Hepatocyte (in vitro differentiated cells): Measurements from ENCODE around the gene MEGF10. TPM values are rescaled to one million over a fixed set of nuclear protein-coding genes. Genes with fewer than 3 reads are reported as not detected.

Experiments used
- DNase-seq: peaks from one replicate; pipeline ENCODE4 v3.0.0-alpha.2; 2016; ENCODE audit warnings: low spot score
- H2AFZ ChIP-seq: fragments of 200-600 bp; sonication (generic); 2 replicates; pipeline ENCODE4 v1.6.0; 2016; ENCODE audit warnings: antibody characterized with exemption, mild to moderate bottlenecking
- H3K27ac ChIP-seq: fragments of 200-600 bp; sonication (generic); 2 replicates; pipeline ENCODE4 v1.5.1; 2016; ENCODE audit warnings: mild to moderate bottlenecking
- H3K27me3 ChIP-seq: fragments of 200-600 bp; sonication (generic); 2 replicates; pipeline ENCODE4 v1.6.1; 2016
- H3K36me3 ChIP-seq: fragments of 200-600 bp; sonication (generic); replicated peaks from 2 replicates; pipeline ENCODE4 v1.5.1; 2016; ENCODE audit warnings: low read depth; ENCODE audit not compliant: insufficient read depth
- H3K4me1 ChIP-seq: fragments of 200-600 bp; sonication (generic); 2 replicates; pipeline ENCODE4 v1.5.1; 2016; ENCODE audit warnings: mild to moderate bottlenecking, moderate library complexity; ENCODE audit not compliant: insufficient read depth
- H3K4me2 ChIP-seq: fragments of 200-600 bp; sonication (generic); 2 replicates; pipeline ENCODE4 v1.6.0; 2016
- H3K4me3 ChIP-seq: fragments of 200-600 bp; sonication (generic); 2 replicates; pipeline ENCODE4 v1.5.1; 2016; ENCODE audit warnings: mild to moderate bottlenecking
- H3K79me2 ChIP-seq: fragments of 200-600 bp; sonication (generic); 2 replicates; pipeline ENCODE4 v1.6.0; 2017; ENCODE audit warnings: mild to moderate bottlenecking
- H3K9me2 ChIP-seq: fragments of 200-600 bp; sonication (generic); replicated peaks from 2 replicates; pipeline ENCODE4 v1.6.0; 2017; ENCODE audit warnings: mild to moderate bottlenecking; ENCODE audit not compliant: insufficient read depth
- H3K9me3 ChIP-seq: fragments of 200-600 bp; sonication (generic); 2 replicates; pipeline ENCODE4 v1.5.1; 2016; ENCODE audit warnings: low read depth, mild to moderate bottlenecking
- H4K20me1 ChIP-seq: fragments of 200-600 bp; sonication (generic); 2 replicates; pipeline ENCODE4 v1.6.0; 2016; ENCODE audit warnings: mild to moderate bottlenecking; ENCODE audit not compliant: insufficient read depth, poor library complexity, severe bottlenecking
- EZH2 ChIP-seq: fragments of 200-600 bp; sonication (generic); IDR thresholded peaks from 2 replicates; pipeline ENCODE4 v1.6.1; 2016; ENCODE audit warnings: antibody characterized with exemption, mild to moderate bottlenecking, borderline replicate concordance
- EZH2phosphoT487 ChIP-seq: fragments of 200-600 bp; sonication (generic); IDR thresholded peaks from one replicate; pipeline ENCODE4 v1.6.1; 2018; ENCODE audit warnings: antibody characterized with exemption, mild to moderate bottlenecking, low read depth, moderate library complexity; ENCODE audit not compliant: unreplicated experiment, severe bottlenecking
- WGBS: methylation state at CpG from one replicate; pipeline ENCODE4 v1.1.6; 2016; ENCODE audit warnings: low lambda C conversion rate; ENCODE audit errors: missing lambda C conversion rate; 5-methylcytosine and 5-hydroxymethylcytosine counted together
- polyA plus RNA-seq: library from polyadenylated mRNA; unstranded; fragments of >200 nt; fragmentation: Nextera tagmentation; extraction: Ambion mirVana; gene quantifications from 2 replicates; pipeline ENCODE4 v1.2.1, GENCODE V29; 2016
- total RNA-seq: library from RNA; depleted of rRNA; stranded (reverse); fragments of >200 nt; gene quantifications from 2 replicates; pipeline ENCODE4 v1.2.3, GENCODE V29; 2014
- TF ChIP-seq, protein P1 (sequence below): fragments of 200-600 bp; sonication (generic); IDR thresholded peaks from 2 replicates; pipeline ENCODE4 v1.5.1; 2016; ENCODE audit warnings: antibody characterized with exemption, mild to moderate bottlenecking; ENCODE audit not compliant: poor library complexity

The MEGF10 gene
- total and polyA plus RNA-seq, 2 experiments from 2014 or later = 1.7 to 6.7 TPM

DNA sequence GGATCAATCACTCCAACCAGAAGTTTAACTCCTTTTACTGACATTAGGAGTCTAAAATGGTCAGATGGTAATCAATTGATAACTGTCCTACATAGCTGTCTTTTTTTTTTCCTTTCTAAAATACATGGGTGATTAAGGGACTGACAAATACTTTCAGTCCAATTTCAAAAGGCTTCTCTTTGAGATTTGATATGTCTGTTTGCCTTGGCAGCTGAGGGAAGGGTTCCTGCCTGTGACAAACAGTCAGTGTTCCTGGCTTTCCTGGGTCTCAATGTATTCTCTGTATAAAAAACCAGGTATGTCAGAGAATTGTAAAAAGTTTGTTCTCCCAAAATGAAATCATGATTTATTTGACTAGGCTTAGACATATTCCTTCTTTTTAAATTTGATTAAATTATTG lies 84.5 kb downstream of the MEGF10 start:
- Histone ChIP-seq H4K20me1 (no peaks in the 10 kb centered on the region), H3K36me3 (no peaks in the 10 kb centered on the region), H3K27me3 (peaks cover 10% of the 10 kb centered on the region), H3K4me1 (no peaks in the 10 kb centered on the region), H3K27ac (no peak overlapping the region), H2AFZ (no peak overlapping the region), H3K79me2 (no peaks in the 10 kb centered on the region), H3K4me2 (no peak overlapping the region), H3K4me3 (no peak overlapping the region), H3K9me3 (no peaks in the 10 kb centered on the region), H3K9me2 (no peaks in the 10 kb centered on the region)
- DNase-seq = no peak
- TF ChIP-seq, protein P1, sequence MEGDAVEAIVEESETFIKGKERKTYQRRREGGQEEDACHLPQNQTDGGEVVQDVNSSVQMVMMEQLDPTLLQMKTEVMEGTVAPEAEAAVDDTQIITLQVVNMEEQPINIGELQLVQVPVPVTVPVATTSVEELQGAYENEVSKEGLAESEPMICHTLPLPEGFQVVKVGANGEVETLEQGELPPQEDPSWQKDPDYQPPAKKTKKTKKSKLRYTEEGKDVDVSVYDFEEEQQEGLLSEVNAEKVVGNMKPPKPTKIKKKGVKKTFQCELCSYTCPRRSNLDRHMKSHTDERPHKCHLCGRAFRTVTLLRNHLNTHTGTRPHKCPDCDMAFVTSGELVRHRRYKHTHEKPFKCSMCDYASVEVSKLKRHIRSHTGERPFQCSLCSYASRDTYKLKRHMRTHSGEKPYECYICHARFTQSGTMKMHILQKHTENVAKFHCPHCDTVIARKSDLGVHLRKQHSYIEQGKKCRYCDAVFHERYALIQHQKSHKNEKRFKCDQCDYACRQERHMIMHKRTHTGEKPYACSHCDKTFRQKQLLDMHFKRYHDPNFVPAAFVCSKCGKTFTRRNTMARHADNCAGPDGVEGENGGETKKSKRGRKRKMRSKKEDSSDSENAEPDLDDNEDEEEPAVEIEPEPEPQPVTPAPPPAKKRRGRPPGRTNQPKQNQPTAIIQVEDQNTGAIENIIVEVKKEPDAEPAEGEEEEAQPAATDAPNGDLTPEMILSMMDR = no peak
- TF ChIP-seq EZH2 (no peak), EZH2phosphoT487 (no peak)

DNA sequence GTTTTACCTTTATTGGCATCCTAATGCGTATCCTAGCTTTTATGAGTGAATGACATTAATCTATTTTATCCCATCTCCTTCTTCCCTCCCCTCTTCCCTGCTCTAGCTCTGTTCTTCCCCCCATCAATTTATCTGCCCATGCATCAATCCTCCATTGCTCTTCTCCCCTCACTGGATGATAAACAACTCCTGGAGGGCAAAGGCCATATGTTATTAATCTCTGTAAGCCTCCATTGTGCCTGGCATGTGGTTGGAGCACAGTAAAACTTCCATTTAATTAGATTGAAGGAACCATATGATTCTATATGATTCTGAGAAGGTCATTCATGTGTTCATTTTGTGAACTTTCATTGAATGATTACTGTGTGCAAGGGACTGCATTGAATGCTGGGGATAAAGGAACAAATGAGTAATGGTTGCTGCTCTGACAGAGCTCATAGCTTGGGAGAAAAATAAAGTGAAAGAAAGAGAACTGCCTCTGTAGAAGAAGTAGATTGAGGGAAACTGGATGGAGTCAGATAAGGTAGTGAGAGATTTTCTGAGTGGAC lies 85.0 kb downstream of the MEGF10 start:
- H4K20me1 ChIP-seq = no peaks in the 10 kb centered on the region
- no peak overlapping the region for H3K4me2 ChIP-seq
- no peaks in the 10 kb centered on the region for H3K4me1 ChIP-seq
- H3K79me2 ChIP-seq = no peaks in the 10 kb centered on the region
- TF ChIP-seq EZH2phosphoT487 = no peak
- TF ChIP-seq, protein P1 = no peak
- TF ChIP-seq EZH2 = no peak
- no peak overlapping the region for H2AFZ ChIP-seq
- DNase-seq = no peak
- no peak overlapping the region for H3K27ac ChIP-seq
- H3K27me3 ChIP-seq = peaks cover 10% of the 10 kb centered on the region
- no peaks in the 10 kb centered on the region for H3K9me3 ChIP-seq
- no peaks in the 10 kb centered on the region for H3K36me3 ChIP-seq
- H3K4me3 ChIP-seq = no peak overlapping the region
- WGBS = 91% methylated on average over 1 of the region's 1 CpG
- no peaks in the 10 kb centered on the region for H3K9me2 ChIP-seq

DNA sequence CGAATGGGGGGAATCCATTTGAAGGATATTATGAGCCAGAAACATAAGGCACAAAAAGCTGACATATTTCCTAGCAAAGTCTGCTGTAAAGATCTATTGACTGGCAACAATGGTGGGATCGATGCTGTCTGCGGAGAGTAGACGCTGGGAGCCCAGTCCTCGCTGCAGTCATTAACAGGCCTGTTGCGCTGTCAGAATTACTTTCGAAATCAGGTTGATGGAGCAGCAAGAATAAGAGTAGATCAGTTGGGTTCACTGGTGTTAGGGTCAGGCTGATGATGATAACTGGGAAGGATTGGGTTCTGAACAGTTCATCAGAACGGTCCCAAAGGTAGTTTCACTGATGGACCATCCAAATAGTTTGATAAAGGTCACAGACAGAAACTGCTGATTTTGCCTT lies 87.1 kb downstream of the MEGF10 start:
- DNase-seq = no peak
- Histone ChIP-seq H3K79me2 (no peaks in the 10 kb centered on the region), H3K9me2 (no peaks in the 10 kb centered on the region), H3K27ac (no peak overlapping the region), H3K9me3 (no peaks in the 10 kb centered on the region), H3K4me2 (no peak overlapping the region), H4K20me1 (no peaks in the 10 kb centered on the region), H2AFZ (no peak overlapping the region), H3K4me3 (no peak overlapping the region), H3K4me1 (no peaks in the 10 kb centered on the region), H3K36me3 (no peaks in the 10 kb centered on the region), H3K27me3 (peaks cover 7% of the 10 kb centered on the region)
- TF ChIP-seq EZH2phosphoT487 (no peak), EZH2 (no peak)
- TF ChIP-seq, protein P1 = no peak
- WGBS = 96% methylated on average over 8 of the region's 8 CpGs

- no peak for DNase-seq
- TF ChIP-seq EZH2phosphoT487 = no peak
- H3K27ac ChIP-seq = no peak overlapping the region
Measured at GRCh38 chr5:127385936-127386335, 95.3 kb downstream of the MEGF10 start.

More at GRCh38 chr5:127385936-127386335, 95.3 kb downstream of the MEGF10 start:
- Histone ChIP-seq H3K9me3 (no peaks in the 10 kb centered on the region), H3K4me3 (no peak overlapping the region), H3K4me1 (no peaks in the 10 kb centered on the region), H3K79me2 (no peaks in the 10 kb centered on the region), H2AFZ (no peak overlapping the region), H3K4me2 (no peak overlapping the region), H4K20me1 (no peaks in the 10 kb centered on the region), H3K27me3 (no peaks in the 10 kb centered on the region), H3K36me3 (no peaks in the 10 kb centered on the region), H3K9me2 (no peaks in the 10 kb centered on the region)
- 96% methylated on average over 1 of the region's 1 CpG for WGBS
